ENCODE measurements around the gene ANO7. TPM values are rescaled to one million over a fixed set of nuclear protein-coding genes. Genes with fewer than 3 reads are reported as not detected.
A peak's percentile ranks its signal among the peaks of the same experiment; 100 is the strongest.

Gene ANO7
- total and polyA plus RNA-seq, 2 of the 13 experiments (the other 11 are each of a cell fraction or from before 2014, with no cell fraction given): 4.1 to 4.9 TPM

DNA sequence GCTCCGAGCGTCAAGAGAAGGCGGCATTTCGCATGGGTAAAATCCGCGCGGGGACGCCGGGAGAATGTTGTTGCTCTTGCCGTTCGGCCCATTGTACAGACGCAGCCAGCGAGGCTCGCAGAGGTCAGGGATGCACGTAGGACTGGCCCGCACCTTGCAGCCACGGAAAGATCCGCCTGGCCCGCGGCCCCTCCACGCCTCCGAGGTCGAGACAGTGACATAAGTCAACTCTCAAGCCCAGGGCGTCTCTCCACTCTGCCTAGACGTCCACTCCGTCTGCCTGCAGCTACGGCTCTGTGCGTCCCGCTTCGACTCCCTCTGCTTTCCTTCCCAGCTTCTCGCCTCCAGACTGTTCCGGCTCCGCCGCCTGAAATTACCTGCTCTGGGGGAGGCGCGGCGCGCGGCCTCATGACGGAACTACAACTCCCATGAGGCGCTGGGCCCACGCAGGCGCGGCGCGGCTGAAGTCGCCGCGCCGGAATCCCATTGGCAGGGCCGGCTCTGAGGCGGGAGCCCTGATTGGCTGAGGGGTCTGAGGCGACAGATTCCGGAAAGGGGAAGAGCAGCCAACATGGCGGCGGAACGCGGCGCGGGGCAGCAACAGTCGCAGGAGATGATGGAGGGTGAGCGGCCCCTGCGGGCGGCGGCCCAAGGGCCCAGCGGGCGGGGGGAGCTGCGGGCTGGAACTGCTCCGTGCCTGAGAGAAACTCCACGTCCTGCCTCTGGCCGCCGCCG lies 38.4 kb upstream of the ANO7 start, which contains the start of gene PPP1R7 (continued):
- TF ChIP-seq, protein P1, sequence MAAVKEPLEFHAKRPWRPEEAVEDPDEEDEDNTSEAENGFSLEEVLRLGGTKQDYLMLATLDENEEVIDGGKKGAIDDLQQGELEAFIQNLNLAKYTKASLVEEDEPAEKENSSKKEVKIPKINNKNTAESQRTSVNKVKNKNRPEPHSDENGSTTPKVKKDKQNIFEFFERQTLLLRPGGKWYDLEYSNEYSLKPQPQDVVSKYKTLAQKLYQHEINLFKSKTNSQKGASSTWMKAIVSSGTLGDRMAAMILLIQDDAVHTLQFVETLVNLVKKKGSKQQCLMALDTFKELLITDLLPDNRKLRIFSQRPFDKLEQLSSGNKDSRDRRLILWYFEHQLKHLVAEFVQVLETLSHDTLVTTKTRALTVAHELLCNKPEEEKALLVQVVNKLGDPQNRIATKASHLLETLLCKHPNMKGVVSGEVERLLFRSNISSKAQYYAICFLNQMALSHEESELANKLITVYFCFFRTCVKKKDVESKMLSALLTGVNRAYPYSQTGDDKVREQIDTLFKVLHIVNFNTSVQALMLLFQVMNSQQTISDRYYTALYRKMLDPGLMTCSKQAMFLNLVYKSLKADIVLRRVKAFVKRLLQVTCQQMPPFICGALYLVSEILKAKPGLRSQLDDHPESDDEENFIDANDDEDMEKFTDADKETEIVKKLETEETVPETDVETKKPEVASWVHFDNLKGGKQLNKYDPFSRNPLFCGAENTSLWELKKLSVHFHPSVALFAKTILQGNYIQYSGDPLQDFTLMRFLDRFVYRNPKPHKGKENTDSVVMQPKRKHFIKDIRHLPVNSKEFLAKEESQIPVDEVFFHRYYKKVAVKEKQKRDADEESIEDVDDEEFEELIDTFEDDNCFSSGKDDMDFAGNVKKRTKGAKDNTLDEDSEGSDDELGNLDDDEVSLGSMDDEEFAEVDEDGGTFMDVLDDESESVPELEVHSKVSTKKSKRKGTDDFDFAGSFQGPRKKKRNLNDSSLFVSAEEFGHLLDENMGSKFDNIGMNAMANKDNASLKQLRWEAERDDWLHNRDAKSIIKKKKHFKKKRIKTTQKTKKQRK (IDR thresholded peaks at IDR 0.05; ENCODE audit: low read length): no peak
- TF ChIP-seq ELF4 (CRISPR knock-in tag; IDR thresholded peaks at IDR 0.05; ENCODE audit: borderline replicate concordance) (no peak; the same call in 1 of the 2 replicates), ZFP37 (CRISPR knock-in tag; IDR thresholded peaks at IDR 0.05; ENCODE audit: borderline replicate concordance) (peak; percentile 21; the same call in 1 of the 2 replicates), CHD2 (IDR thresholded peaks at IDR 0.05; ENCODE audit: low read depth, low read length) (peak; percentile 45; the same call in 1 of the 2 replicates), CCAR2 (optimal IDR thresholded peaks at IDR 0.05; ENCODE audit: low read depth, low read length) (no peak), ZNF431 (CRISPR knock-in tag; IDR thresholded peaks at IDR 0.05; ENCODE audit: borderline replicate concordance, low read depth) (no peak), ZFP90 (CRISPR knock-in tag; IDR thresholded peaks at IDR 0.05; ENCODE audit: borderline replicate concordance) (no peak), SAFB2 (CRISPR knock-in tag; IDR thresholded peaks at IDR 0.05; ENCODE audit: borderline replicate concordance, low read depth) (peak; percentile 74; the same call in 1 of the 2 replicates), ZNF850 (CRISPR knock-in tag; conservative IDR thresholded peaks at IDR 0.05) (no peak), MAZ (IDR thresholded peaks at IDR 0.05; ENCODE audit: borderline replicate concordance, low read depth, low read length) (no peak), MAZ (CRISPR knock-in tag; IDR thresholded peaks at IDR 0.05; ENCODE audit: low read depth) (peak; percentile 70; the same call in 1 of the 2 replicates), NFIC (IDR thresholded peaks at IDR 0.05; ENCODE audit: low read length) (no peak), ELK4 (CRISPR knock-in tag; IDR thresholded peaks at IDR 0.05; ENCODE audit: borderline replicate concordance) (no peak), ZNF768 (CRISPR knock-in tag; IDR thresholded peaks at IDR 0.05) (peak; percentile 17; the same call in 1 of the 2 replicates), ZKSCAN5 (CRISPR knock-in tag; IDR thresholded peaks at IDR 0.05) (peak; percentile 85), ZNF577 (CRISPR knock-in tag; IDR thresholded peaks at IDR 0.05; ENCODE audit: borderline replicate concordance, low read depth) (0 out of 2 replicates have a peak, but pooled peaks have one; percentile 78)
- TF ChIP-seq, protein P2, sequence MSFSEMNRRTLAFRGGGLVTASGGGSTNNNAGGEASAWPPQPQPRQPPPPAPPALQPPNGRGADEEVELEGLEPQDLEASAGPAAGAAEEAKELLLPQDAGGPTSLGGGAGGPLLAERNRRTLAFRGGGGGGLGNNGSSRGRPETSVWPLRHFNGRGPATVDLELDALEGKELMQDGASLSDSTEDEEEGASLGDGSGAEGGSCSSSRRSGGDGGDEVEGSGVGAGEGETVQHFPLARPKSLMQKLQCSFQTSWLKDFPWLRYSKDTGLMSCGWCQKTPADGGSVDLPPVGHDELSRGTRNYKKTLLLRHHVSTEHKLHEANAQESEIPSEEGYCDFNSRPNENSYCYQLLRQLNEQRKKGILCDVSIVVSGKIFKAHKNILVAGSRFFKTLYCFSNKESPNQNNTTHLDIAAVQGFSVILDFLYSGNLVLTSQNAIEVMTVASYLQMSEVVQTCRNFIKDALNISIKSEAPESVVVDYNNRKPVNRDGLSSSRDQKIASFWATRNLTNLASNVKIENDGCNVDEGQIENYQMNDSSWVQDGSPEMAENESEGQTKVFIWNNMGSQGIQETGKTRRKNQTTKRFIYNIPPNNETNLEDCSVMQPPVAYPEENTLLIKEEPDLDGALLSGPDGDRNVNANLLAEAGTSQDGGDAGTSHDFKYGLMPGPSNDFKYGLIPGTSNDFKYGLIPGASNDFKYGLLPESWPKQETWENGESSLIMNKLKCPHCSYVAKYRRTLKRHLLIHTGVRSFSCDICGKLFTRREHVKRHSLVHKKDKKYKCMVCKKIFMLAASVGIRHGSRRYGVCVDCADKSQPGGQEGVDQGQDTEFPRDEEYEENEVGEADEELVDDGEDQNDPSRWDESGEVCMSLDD (CRISPR knock-in tag; IDR thresholded peaks at IDR 0.05; ENCODE audit: borderline replicate concordance): no peak
- TF ChIP-seq, protein P3, sequence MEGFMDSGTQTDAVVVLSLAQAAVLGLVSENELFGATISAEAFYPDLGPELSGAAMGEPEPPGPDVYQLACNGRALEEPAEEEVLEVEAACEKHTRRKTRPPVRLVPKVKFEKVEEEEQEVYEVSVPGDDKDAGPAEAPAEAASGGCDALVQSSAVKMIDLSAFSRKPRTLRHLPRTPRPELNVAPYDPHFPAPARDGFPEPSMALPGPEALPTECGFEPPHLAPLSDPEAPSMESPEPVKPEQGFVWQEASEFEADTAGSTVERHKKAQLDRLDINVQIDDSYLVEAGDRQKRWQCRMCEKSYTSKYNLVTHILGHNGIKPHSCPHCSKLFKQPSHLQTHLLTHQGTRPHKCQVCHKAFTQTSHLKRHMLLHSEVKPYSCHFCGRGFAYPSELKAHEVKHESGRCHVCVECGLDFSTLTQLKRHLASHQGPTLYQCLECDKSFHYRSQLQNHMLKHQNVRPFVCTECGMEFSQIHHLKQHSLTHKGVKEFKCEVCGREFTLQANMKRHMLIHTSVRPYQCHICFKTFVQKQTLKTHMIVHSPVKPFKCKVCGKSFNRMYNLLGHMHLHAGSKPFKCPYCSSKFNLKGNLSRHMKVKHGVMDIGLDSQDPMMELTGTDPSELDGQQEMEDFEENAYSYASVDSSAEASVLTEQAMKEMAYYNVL (CRISPR knock-in tag; IDR thresholded peaks at IDR 0.05; ENCODE audit: borderline replicate concordance): peak; percentile 38; the same call in 1 of the 2 replicates
